ENCODE measurements around the gene MFSD6L.
"Not testable (repeated sequence)": the region's sequence is repeated elsewhere in the genome, so short reads cannot be mapped to it uniquely, and the experiment has no call there.

Gene MFSD6L

GRCh38 chr17:8825802-8826201 is 26.6 kb upstream of the MFSD6L start:
- DNase-seq, result no peak

GRCh38 chr17:8823279-8823678 is 24.1 kb upstream of the MFSD6L start:
- no peak for DNase-seq

- DNase-seq, result no peak
Observed at GRCh38 chr17:8822401-8823035, 23.4 kb upstream of the MFSD6L start.

- DNase-seq, result no peak
Observed at GRCh38 chr17:8821446-8822105, 22.4 kb upstream of the MFSD6L start.

GRCh38 chr17:8820311-8821010 is 21.3 kb upstream of the MFSD6L start:
- DNase-seq, result no peak

GRCh38 chr17:8818654-8819330 is 19.6 kb upstream of the MFSD6L start:
- DNase-seq, result no peak

GRCh38 chr17:8818047-8818446 is 18.9 kb upstream of the MFSD6L start:
- DNase-seq, result no peak

GRCh38 chr17:8806926-8807550 is 7.9 kb upstream of the MFSD6L start:
- DNase-seq, result no peak

- no peak for DNase-seq
Observed at GRCh38 chr17:8806253-8806925, 7.2 kb upstream of the MFSD6L start.

- not testable (repeated sequence) for DNase-seq
Observed at GRCh38 chr17:8805396-8805795, 6.2 kb upstream of the MFSD6L start.

- DNase-seq, result peak; percentile 16
Observed at GRCh38 chr17:8803531-8804420, 4.6 kb upstream of the MFSD6L start.

GRCh38 chr17:8801135-8801840 is 2.1 kb upstream of the MFSD6L start:
- DNase-seq, result no peak

- no peak for DNase-seq
Observed at GRCh38 chr17:8800656-8801055, 1.5 kb upstream of the MFSD6L start.

- no peak for DNase-seq
Observed at GRCh38 chr17:8799570-8800212, 526 bp upstream of the MFSD6L start.

- DNase-seq, result no peak
Observed at GRCh38 chr17:8798176-8798845, 854 bp downstream of the MFSD6L start.

GRCh38 chr17:8797621-8798175 is 1.5 kb downstream of the MFSD6L start:
- no peak for DNase-seq

- DNase-seq, result no peak
Observed at GRCh38 chr17:8794636-8795035, 4.5 kb downstream of the MFSD6L start.

- DNase-seq, result no peak
Observed at GRCh38 chr17:8793649-8794048, 5.5 kb downstream of the MFSD6L start.

- no peak for DNase-seq
Observed at GRCh38 chr17:8792646-8793045, 6.5 kb downstream of the MFSD6L start.
